WTC11 (cell line): ENCODE data around the gene BRK1. TPM values are rescaled to one million over a fixed set of nuclear protein-coding genes. Genes with fewer than 3 reads are reported as not detected.
"Not testable (repeated sequence)": the region's sequence is repeated elsewhere in the genome, so short reads cannot be mapped to it uniquely, and the experiment has no call there.

Experiments used
- ATAC-seq: fragments of 200-7000 bp; cut with Tn5 transposase; 2 replicates; pipeline ENCODE4 v1.10.0; 2021; ENCODE audit warnings: mild to moderate bottlenecking, moderate library complexity
- CTCF ChIA-PET: fragments of 300-600 bp; sonication (Branson Sonifier 250); formaldehyde crosslinking; loops from one replicate; lab custom pipeline; 2021; ENCODE audit warnings: antibody characterized with exemption; lab: Charles Lee
- POLR2A ChIA-PET: fragments of 350-600 bp; sonication (Branson Sonifier 250); formaldehyde crosslinking; loops from one replicate; lab custom pipeline; 2021; ENCODE audit warnings: antibody characterized with exemption; lab: Charles Lee
- DNase-seq: peaks from one replicate; pipeline ENCODE4 v3.0.0; 2021; ENCODE audit warnings: low spot score
- H3K27ac Mint-ChIP-seq: 2 replicates; pipeline ENCODE4 v1.8.0; 2021; ENCODE audit warnings: mixed read lengths
- H3K27me3 Mint-ChIP-seq: 2 replicates; pipeline ENCODE4 v1.8.0; 2021; ENCODE audit warnings: low read depth, mild to moderate bottlenecking, moderate library complexity, mixed read lengths
- H3K36me3 Mint-ChIP-seq: 2 replicates; pipeline ENCODE4 v1.8.0; 2021; ENCODE audit warnings: mixed read lengths
- H3K4me1 Mint-ChIP-seq: 2 replicates; pipeline ENCODE4 v1.8.0; 2022; ENCODE audit warnings: mixed read lengths
- H3K4me3 Mint-ChIP-seq: 2 replicates; pipeline ENCODE4 v1.8.0; 2021; ENCODE audit warnings: mild to moderate bottlenecking, moderate library complexity, mixed read lengths
- H3K9me3 Mint-ChIP-seq: 2 replicates; pipeline ENCODE4 v1.8.0; 2021; ENCODE audit warnings: mixed read lengths
- FOXK1 ChIP-seq: sonication (generic); formaldehyde crosslinking; IDR thresholded peaks from 2 replicates; pipeline ENCODE4 v1.8.0; 2022; ENCODE audit warnings: mild to moderate bottlenecking, moderate library complexity, missing genetic modification reagents
- GTF2I ChIP-seq: fragments of 250-450 bp; sonication (Bioruptor Pico); conservative IDR thresholded peaks from 2 replicates; pipeline ENCODE4 v1.4.0; 2021; ENCODE audit warnings: mild to moderate bottlenecking
- JUN ChIP-seq: sonication (generic); formaldehyde crosslinking; IDR thresholded peaks from 2 replicates; pipeline ENCODE4 v1.8.0; 2023; ENCODE audit warnings: mild to moderate bottlenecking, missing genetic modification reagents
- NFYB ChIP-seq: sonication (generic); formaldehyde crosslinking; conservative IDR thresholded peaks from 2 replicates; pipeline ENCODE4 v1.8.0; 2022; ENCODE audit warnings: low read depth, missing genetic modification reagents
- PRDM15 ChIP-seq: sonication (generic); formaldehyde crosslinking; IDR thresholded peaks from 2 replicates; pipeline ENCODE4 v1.8.0; 2022; ENCODE audit warnings: missing genetic modification reagents
- SMAD4 ChIP-seq: sonication (generic); formaldehyde crosslinking; IDR thresholded peaks from 2 replicates; pipeline ENCODE4 v1.8.0; 2022; ENCODE audit warnings: mild to moderate bottlenecking, missing genetic modification reagents
- SOX15 ChIP-seq: fragments of 250-450 bp; sonication (Bioruptor Pico); IDR thresholded peaks from 2 replicates; pipeline ENCODE4 v1.9.0; 2021; ENCODE audit warnings: mild to moderate bottlenecking
- TEAD4 ChIP-seq: sonication (generic); formaldehyde crosslinking; IDR thresholded peaks from 2 replicates; pipeline ENCODE4 v1.8.0; 2022; ENCODE audit warnings: mild to moderate bottlenecking, missing genetic modification reagents
- USF1 ChIP-seq: sonication (generic); formaldehyde crosslinking; IDR thresholded peaks from 2 replicates; pipeline ENCODE4 v1.8.0; 2022; ENCODE audit warnings: mild to moderate bottlenecking, missing genetic modification reagents
- ZMAT4 ChIP-seq: fragments of 250-450 bp; sonication (Bioruptor Pico); IDR thresholded peaks from 2 replicates; pipeline ENCODE4 v1.9.0; 2021; ENCODE audit warnings: mild to moderate bottlenecking
- ZNF232 ChIP-seq: sonication (generic); formaldehyde crosslinking; IDR thresholded peaks from 2 replicates; pipeline ENCODE4 v1.8.0; 2022; ENCODE audit warnings: mild to moderate bottlenecking, missing genetic modification reagents
- ZNF416 ChIP-seq: fragments of 250-450 bp; sonication (Bioruptor Pico); IDR thresholded peaks from 2 replicates; pipeline ENCODE4 v1.9.0; 2021; ENCODE audit warnings: mild to moderate bottlenecking, inconsistent platforms
- total RNA-seq: library from RNA; stranded (reverse); gene quantifications from 3 replicates; pipeline ENCODE4 v1.2.3, GENCODE V29; 2021
- TF ChIP-seq, protein P1 (sequence below): sonication (generic); formaldehyde crosslinking; IDR thresholded peaks from 2 replicates; pipeline ENCODE4 v1.8.1; 2023; ENCODE audit warnings: mild to moderate bottlenecking, missing genetic modification reagents, borderline replicate concordance
- TF ChIP-seq, protein P2 (sequence below): sonication (generic); formaldehyde crosslinking; IDR thresholded peaks from 2 replicates; pipeline ENCODE4 v1.8.1; 2022; ENCODE audit warnings: mild to moderate bottlenecking, missing genetic modification reagents, moderate library complexity, borderline replicate concordance
- TF ChIP-seq, protein P3 (sequence below): fragments of 250-450 bp; sonication (Bioruptor Pico); conservative IDR thresholded peaks from 2 replicates; pipeline ENCODE4 v1.9.0; 2021; ENCODE audit warnings: mild to moderate bottlenecking

The BRK1 gene
- total RNA-seq, 1 experiment from 2014 or later = 107 TPM

DNA sequence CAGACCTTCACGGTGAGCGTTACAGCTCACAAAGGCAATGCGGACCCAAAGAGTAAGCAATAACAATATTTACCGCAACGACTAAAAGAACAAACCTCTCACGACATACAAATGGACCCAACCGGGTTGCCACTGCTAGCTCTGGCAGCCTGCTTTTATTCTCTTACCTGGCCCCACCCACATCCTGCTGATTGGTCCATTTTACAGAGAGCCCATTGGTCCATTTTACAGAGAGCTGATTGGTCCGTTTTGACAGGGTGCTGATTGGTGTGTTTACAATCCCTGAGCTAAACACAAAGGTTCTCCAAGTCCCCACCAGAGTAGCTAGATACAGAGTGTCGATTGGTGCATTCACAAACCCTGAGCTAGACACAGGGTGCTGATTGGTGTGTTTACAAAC, 20.4 kb downstream of the BRK1 start:
- TF ChIP-seq NFYB = peak; percentile 65
- H3K27me3 Mint-ChIP-seq, CTCF ChIA-PET, H3K4me1 Mint-ChIP-seq, H3K27ac Mint-ChIP-seq, POLR2A ChIA-PET, H3K4me3 Mint-ChIP-seq, DNase-seq, ATAC-seq, H3K9me3 Mint-ChIP-seq, H3K36me3 Mint-ChIP-seq: not testable (repeated sequence)

DNA sequence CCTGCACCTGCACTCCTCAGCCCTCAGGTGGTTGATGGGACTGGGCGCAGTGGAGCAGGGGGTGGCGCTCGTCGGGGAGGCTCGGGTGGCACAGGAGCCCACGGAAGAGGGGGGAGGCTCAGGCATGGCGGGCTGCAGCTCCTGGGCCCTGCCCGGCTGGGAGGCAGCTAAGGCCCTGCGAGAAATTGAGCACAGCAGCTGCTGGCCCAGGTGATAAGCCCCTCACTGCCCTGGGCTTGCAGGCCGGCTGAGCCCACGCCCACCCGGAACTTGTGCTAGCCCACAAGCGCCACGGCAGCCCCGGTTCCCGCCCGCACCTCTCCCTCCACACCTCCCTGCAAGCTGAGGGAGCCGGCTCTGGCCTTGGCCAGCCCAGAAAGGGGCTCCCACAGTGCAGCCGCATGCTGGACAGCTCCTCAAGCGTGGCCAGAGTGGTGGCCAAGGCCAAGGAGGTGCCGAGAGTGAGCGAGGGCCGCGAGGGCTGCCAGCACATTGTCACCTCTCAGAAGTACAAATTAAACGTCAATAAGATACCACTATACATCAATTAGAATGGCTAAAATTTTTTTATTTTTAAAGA, 21.0 kb downstream of the BRK1 start:
- no peak overlapping the region for H3K27ac Mint-ChIP-seq
- no peaks in the 10 kb centered on the region; the same call in 1 of the 2 replicates for H3K27me3 Mint-ChIP-seq
- no peak for DNase-seq
- peaks cover 6% of the 10 kb centered on the region for H3K9me3 Mint-ChIP-seq
- no peak for TF ChIP-seq TEAD4
- H3K4me1 Mint-ChIP-seq = no peaks in the 10 kb centered on the region
- H3K4me3 Mint-ChIP-seq = no peak overlapping the region
- no peak for ATAC-seq
- H3K36me3 Mint-ChIP-seq = no peaks in the 10 kb centered on the region
- ChIA-PET CTCF (no interaction called here), POLR2A (no interaction called here)

GRCh38 chr3:10137178-10137577, 21.7 kb downstream of the BRK1 start:
- H3K27ac Mint-ChIP-seq = no peak overlapping the region
- TF ChIP-seq, protein P1, sequence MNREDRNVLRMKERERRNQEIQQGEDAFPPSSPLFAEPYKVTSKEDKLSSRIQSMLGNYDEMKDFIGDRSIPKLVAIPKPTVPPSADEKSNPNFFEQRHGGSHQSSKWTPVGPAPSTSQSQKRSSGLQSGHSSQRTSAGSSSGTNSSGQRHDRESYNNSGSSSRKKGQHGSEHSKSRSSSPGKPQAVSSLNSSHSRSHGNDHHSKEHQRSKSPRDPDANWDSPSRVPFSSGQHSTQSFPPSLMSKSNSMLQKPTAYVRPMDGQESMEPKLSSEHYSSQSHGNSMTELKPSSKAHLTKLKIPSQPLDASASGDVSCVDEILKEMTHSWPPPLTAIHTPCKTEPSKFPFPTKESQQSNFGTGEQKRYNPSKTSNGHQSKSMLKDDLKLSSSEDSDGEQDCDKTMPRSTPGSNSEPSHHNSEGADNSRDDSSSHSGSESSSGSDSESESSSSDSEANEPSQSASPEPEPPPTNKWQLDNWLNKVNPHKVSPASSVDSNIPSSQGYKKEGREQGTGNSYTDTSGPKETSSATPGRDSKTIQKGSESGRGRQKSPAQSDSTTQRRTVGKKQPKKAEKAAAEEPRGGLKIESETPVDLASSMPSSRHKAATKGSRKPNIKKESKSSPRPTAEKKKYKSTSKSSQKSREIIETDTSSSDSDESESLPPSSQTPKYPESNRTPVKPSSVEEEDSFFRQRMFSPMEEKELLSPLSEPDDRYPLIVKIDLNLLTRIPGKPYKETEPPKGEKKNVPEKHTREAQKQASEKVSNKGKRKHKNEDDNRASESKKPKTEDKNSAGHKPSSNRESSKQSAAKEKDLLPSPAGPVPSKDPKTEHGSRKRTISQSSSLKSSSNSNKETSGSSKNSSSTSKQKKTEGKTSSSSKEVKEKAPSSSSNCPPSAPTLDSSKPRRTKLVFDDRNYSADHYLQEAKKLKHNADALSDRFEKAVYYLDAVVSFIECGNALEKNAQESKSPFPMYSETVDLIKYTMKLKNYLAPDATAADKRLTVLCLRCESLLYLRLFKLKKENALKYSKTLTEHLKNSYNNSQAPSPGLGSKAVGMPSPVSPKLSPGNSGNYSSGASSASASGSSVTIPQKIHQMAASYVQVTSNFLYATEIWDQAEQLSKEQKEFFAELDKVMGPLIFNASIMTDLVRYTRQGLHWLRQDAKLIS (CRISPR knock-in tag) = no peak
- TF ChIP-seq FOXK1 (CRISPR knock-in tag) = no peak
- TF ChIP-seq, protein P2, sequence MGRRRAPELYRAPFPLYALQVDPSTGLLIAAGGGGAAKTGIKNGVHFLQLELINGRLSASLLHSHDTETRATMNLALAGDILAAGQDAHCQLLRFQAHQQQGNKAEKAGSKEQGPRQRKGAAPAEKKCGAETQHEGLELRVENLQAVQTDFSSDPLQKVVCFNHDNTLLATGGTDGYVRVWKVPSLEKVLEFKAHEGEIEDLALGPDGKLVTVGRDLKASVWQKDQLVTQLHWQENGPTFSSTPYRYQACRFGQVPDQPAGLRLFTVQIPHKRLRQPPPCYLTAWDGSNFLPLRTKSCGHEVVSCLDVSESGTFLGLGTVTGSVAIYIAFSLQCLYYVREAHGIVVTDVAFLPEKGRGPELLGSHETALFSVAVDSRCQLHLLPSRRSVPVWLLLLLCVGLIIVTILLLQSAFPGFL (CRISPR knock-in tag) = no peak
- no peak for TF ChIP-seq ZNF232
- TF ChIP-seq USF1 (CRISPR knock-in tag) = no peak
- ChIA-PET POLR2A (no interaction called here), CTCF (no interaction called here)
- DNase-seq (no peak), ATAC-seq (no peak)
- no peaks in the 10 kb centered on the region; the same call in 1 of the 2 replicates for H3K27me3 Mint-ChIP-seq
- H3K36me3 Mint-ChIP-seq = no peaks in the 10 kb centered on the region
- no peaks in the 10 kb centered on the region for H3K4me1 Mint-ChIP-seq
- H3K4me3 Mint-ChIP-seq = no peak overlapping the region
- peaks cover 6% of the 10 kb centered on the region for H3K9me3 Mint-ChIP-seq

DNA sequence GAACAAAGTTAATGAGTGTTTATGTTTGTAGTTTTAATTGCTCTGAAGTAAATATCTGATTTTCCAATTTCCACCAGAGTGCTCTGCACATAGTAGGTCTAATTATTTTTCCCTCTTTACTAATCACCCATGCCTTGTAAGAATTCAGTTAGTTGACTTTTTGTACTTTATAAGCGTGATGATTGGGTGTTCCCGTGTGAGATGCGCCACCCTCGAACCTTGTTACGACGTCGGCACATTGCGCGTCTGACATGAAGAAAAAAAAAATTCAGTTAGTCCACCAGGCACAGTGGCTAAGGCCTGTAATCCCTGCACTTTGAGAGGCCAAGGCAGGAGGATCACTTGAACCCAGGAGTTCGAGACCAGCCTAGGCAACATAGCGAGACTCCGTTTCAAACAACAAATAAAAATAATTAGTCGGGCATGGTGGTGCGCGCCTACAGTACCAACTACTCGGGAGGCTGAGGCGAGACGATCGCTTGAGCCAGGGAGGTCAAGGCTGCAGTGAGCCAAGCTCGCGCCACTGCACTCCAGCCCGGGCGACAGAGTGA, 25.6 kb downstream of the BRK1 start:
- ATAC-seq (peak; percentile 10), DNase-seq (no peak)
- Mint-ChIP-seq H3K4me1 (peaks cover 12% of the 10 kb centered on the region), H3K36me3 (peaks cover 13% of the 10 kb centered on the region), H3K27me3 (no peaks in the 10 kb centered on the region), H3K4me3 (peak overlapping the region; percentile 83), H3K27ac (no peak overlapping the region), H3K9me3 (peaks cover under 1% of the 10 kb centered on the region)
- ChIA-PET CTCF (interaction anchor here (0.5 to 1.4 kb wide), 3 partner anchors 24 to 107 kb away, joined by 4 to 6 read pairs (median 4); partner anchors contain the start of genes IRAK2 and TATDN2), POLR2A (interaction anchor here (0.6 to 1.0 kb wide), 3 partner anchors 25 to 180 kb away, joined by 3 to 5 read pairs (median 3); partner anchors contain the start of gene SEC13)
- TF ChIP-seq JUN (CRISPR knock-in tag) (no peak), PRDM15 (CRISPR knock-in tag) (no peak), SOX15 (CRISPR knock-in tag) (no peak), ZNF416 (CRISPR knock-in tag) (no peak), SMAD4 (CRISPR knock-in tag) (no peak), GTF2I (CRISPR knock-in tag) (no peak), ZMAT4 (CRISPR knock-in tag) (no peak)
- TF ChIP-seq, protein P3, sequence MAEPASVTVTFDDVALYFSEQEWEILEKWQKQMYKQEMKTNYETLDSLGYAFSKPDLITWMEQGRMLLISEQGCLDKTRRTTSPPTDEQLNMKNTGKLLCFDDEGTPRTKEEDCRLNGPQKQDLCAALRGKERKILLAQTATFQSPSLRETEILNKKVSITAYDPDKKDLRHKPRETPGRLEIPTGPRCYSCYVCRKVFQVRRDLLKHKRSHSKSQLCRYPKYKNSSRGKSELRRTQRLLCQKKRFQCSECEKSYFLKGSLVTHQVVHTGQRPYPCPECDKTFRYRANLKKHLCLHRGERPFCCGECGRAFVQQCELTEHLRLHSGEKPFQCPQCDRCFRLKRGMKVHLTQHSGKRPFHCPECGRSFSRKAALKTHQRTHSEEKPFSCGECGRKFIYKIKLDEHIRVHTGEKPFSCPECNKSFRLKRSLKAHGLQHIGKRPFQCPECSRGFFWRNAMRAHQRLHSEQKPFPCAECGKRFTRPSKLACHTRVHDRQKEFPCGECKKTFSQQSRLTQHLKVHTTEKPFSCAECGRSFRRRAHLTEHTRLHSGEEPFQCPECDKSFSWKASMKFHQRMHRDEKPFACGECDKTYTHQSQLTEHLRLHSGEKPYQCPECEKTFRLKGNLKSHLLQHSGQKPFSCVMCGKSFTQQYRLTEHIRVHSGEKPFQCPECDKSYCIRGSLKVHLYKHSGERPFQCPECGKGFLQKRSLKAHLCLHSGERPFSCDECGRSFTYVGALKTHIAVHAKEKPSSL (CRISPR knock-in tag) = no peak
